PC-9 (cell line): Measurements from ENCODE around the gene TMEM108.

Experiments
- CTCF ChIP-seq: fragments of 200-600 bp; sonication (generic); conservative IDR thresholded peaks from 2 replicates; pipeline ENCODE4 v1.6.1; 2017; ENCODE audit warnings: mixed run types, antibody characterized with exemption, mild to moderate bottlenecking, moderate library complexity
- EZH2 ChIP-seq: fragments of 200-600 bp; sonication (generic); IDR thresholded peaks from 2 replicates; pipeline ENCODE4 v1.8.0; 2017; ENCODE audit warnings: antibody characterized with exemption, low read depth

- TF ChIP-seq CTCF: no peak
- no peak for TF ChIP-seq EZH2
Measured at GRCh38 chr3:133289322-133289721, 251.1 kb downstream of the TMEM108 start.
